Testis (tissue), 2 donors: ENCODE data around the gene DCAF12.

Source experiments
- CTCF ChIP-seq, 3 experiments: fragments of 450-650 bp in 2 of 3; fragments of 200-600 bp in 1 of 3; sonication (generic) in 1 of 3; IDR thresholded peaks; one replicate each; pipeline ENCODE4 v1.5.1; 2016 to 2019; ENCODE audit warnings: antibody characterized with exemption in 3 of 3, mild to moderate bottlenecking in 2 of 3, moderate library complexity in 1 of 3
- POLR2A ChIP-seq: fragments of 450-650 bp; IDR thresholded peaks from one replicate; pipeline ENCODE4 v1.6.1; 2017; ENCODE audit warnings: antibody characterized with exemption, mild to moderate bottlenecking, moderate library complexity

- TF ChIP-seq CTCF (IDR thresholded peaks at IDR 0.05): no peak
- no peak for TF ChIP-seq POLR2A
Measured at GRCh38 chr9:34087370-34087769, 39.1 kb downstream of the DCAF12 start.
